Measurements from ENCODE around the gene POLG. TPM values are rescaled to one million over a fixed set of nuclear protein-coding genes. Genes with fewer than 3 reads are reported as not detected.

Gene POLG
- total and polyA plus RNA-seq, 3 donors from 2014 or later = 31.6 to 73.3 (median 65.2) TPM

DNA sequence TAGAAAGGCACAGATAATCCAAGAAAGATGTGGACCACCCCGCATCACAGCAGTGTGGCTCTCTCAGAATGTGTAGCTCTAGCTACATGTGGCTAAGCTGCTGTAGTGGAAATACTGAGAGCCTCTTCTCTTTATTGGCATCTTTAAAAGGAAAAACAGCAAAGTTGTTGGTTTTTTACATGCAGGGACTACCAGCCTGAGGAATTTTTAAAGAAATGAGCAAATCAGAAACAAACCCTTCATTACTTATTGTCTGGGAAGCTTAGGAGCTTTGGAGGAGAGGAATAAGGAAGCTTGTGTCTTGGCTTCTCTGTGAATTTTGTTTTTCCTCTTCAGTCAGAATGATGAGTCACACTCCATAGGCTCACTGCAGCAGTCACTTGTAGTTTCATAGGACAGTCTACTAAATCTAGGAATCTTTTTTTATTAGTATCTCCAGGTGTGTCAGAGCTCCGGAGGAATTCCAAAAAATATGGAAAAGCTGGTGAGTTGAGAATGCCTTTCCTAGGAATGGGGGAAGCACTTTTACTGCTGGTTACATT lies 27.5 kb downstream of the POLG start:
- no peaks in the 10 kb centered on the region for H3K4me1 ChIP-seq
- DNase-seq = no peak
- no peaks in the 10 kb centered on the region for H3K36me3 ChIP-seq (ENCODE audit: low read depth, missing control alignments)
- no peak overlapping the region for H3K4me3 ChIP-seq
- TF ChIP-seq, protein P1, sequence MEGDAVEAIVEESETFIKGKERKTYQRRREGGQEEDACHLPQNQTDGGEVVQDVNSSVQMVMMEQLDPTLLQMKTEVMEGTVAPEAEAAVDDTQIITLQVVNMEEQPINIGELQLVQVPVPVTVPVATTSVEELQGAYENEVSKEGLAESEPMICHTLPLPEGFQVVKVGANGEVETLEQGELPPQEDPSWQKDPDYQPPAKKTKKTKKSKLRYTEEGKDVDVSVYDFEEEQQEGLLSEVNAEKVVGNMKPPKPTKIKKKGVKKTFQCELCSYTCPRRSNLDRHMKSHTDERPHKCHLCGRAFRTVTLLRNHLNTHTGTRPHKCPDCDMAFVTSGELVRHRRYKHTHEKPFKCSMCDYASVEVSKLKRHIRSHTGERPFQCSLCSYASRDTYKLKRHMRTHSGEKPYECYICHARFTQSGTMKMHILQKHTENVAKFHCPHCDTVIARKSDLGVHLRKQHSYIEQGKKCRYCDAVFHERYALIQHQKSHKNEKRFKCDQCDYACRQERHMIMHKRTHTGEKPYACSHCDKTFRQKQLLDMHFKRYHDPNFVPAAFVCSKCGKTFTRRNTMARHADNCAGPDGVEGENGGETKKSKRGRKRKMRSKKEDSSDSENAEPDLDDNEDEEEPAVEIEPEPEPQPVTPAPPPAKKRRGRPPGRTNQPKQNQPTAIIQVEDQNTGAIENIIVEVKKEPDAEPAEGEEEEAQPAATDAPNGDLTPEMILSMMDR (IDR thresholded peaks at IDR 0.05) = no peak
- TF ChIP-seq POLR2A (IDR thresholded peaks at IDR 0.05) = no peak
- no peak overlapping the region for H3K27ac ChIP-seq
- intact Hi-C loops (cut with DNase I; ENCODE audit: low total_unique reads) = no loop called here
- 94 to 96% methylated on average over 2 of the region's 2 CpGs for WGBS, 2 donors
- H3K9me3 ChIP-seq = no peaks in the 10 kb centered on the region
- no peaks in the 10 kb centered on the region for H3K27me3 ChIP-seq

DNA sequence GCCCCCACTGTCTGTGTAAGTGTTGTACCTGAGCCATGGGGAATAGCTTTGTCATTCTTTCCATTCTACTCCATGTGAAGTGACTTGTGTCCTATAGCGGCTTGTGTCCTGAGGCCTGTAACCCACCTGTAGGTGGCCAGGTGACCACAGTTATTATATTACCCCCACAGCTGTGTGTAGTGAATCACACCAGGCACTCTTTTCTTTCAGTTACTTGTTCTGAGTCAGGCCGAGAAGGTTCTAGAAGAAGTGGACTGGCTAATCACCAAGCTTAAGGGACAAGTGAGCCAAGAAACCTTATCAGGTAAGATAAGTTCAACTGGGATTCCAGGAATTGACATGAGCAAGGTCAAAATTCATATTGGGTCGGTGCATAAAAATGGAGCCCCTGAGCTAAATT lies 29.2 kb downstream of the POLG start:
- Histone ChIP-seq H3K36me3 (ENCODE audit: low read depth, missing control alignments) (no peaks in the 10 kb centered on the region), H3K4me1 (no peaks in the 10 kb centered on the region), H3K9me3 (no peaks in the 10 kb centered on the region), H3K27ac (no peak overlapping the region), H3K27me3 (no peaks in the 10 kb centered on the region), H3K4me3 (no peak overlapping the region)
- intact Hi-C loops (cut with DNase I; ENCODE audit: low total_unique reads) = no loop called here
- WGBS, 2 donors = 85 to 93% methylated on average over 3 of the region's 3 CpGs
- no peak for DNase-seq
- no peak for TF ChIP-seq POLR2A (IDR thresholded peaks at IDR 0.05)
- TF ChIP-seq, protein P1 (IDR thresholded peaks at IDR 0.05) = no peak

DNA sequence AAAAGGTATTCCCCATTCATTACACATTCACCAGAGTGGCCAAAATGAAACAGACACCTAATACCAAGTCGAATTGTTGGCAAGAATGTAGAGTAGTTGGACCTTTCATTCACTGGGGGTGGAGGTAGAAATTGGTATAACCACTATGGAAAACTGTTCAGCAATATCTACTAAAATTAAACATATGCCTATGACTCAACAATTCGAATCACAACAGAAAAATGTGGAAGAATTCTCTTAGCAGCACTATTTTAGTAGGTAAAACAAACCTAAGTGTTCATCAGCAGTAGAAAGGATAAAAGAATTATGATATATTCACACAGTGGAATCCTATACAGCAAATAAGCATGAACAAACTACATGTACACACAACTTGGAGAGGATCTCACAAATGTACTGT lies 30.6 kb downstream of the POLG start:
- intact Hi-C loops (cut with DNase I; ENCODE audit: low total_unique reads) = no loop called here
- Histone ChIP-seq H3K4me1 (no peaks in the 10 kb centered on the region), H3K36me3 (ENCODE audit: low read depth, missing control alignments) (no peaks in the 10 kb centered on the region), H3K9me3 (no peaks in the 10 kb centered on the region), H3K27me3 (no peaks in the 10 kb centered on the region), H3K27ac (no peak overlapping the region), H3K4me3 (no peak overlapping the region)
- TF ChIP-seq, protein P1 (IDR thresholded peaks at IDR 0.05) = no peak
- 95 to 96% methylated on average over 2 of the region's 2 CpGs for WGBS, 2 donors
- no peak for DNase-seq

DNA sequence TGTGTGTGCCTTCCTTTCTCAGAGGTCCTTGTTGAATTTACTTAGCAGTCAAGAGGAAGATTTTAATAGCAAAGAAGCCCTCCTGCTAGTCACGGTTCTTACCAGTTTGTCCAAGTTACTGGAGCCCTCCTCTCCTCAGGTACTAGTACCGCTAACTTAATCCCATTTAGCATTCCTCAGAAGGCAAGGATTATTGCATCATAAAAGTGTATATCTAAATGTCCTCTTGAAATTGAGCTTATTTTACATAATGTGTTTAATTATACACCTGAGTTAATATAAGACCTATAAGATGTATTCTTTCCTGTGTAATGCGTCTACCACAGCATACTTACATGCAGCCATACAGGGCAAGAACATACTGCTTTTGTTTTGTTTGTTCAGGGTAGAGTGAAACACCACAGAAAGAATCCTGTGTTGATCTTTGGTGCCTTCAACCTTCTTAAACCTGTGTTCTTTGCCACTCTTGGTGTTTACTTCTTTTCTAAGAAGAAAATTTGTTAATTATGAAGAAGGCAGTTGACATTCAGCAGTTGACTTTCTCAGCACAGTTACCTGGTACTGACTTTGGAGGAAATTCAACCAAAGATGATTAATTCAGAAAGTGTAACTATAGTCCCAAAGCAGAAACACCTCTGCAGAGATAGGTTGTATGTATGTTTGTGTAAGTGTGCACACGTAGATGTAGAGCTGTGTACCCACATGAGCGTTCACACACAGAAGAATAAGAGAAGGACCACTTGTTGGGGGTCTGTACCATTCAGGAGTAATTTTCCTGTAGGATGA lies 33.1 kb downstream of the POLG start:
- Histone ChIP-seq H3K9me3 (no peaks in the 10 kb centered on the region), H3K36me3 (ENCODE audit: low read depth, missing control alignments) (no peaks in the 10 kb centered on the region), H3K4me3 (no peak overlapping the region), H3K4me1 (no peaks in the 10 kb centered on the region), H3K27ac (no peak overlapping the region), H3K27me3 (no peaks in the 10 kb centered on the region)
- intact Hi-C loops (cut with DNase I; ENCODE audit: low total_unique reads) = no loop called here
- DNase-seq = no peak
- 84 to 87% methylated on average over 5 of the region's 5 CpGs for WGBS, 2 donors
- TF ChIP-seq POLR2A (IDR thresholded peaks at IDR 0.05) = no peak
- TF ChIP-seq, protein P1 (IDR thresholded peaks at IDR 0.05) = no peak

DNA sequence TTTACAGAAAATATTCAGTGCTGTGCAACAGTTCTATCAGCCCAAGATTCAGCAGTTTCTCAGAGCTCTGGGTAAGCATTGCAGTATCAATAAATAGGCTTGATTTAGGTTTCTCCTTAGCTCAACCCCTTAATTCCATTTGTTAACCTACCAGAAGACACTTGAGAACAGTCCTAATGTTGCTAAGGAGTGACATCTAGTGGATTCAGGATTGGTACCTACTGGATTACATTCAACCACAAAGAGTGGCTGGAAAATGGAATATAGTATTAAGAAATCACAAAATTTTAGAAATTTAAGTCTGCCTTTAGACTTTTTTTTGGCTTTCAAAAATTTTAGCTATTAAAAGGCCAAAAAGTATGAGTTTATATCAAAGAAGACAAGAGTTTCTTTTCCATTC lies 34.7 kb downstream of the POLG start:
- no peaks in the 10 kb centered on the region for H3K4me1 ChIP-seq
- H3K27ac ChIP-seq = no peak overlapping the region
- no peaks in the 10 kb centered on the region for H3K27me3 ChIP-seq
- H3K9me3 ChIP-seq = no peaks in the 10 kb centered on the region
- H3K36me3 ChIP-seq (ENCODE audit: low read depth, missing control alignments) = no peaks in the 10 kb centered on the region
- no peak for DNase-seq
- intact Hi-C loops (cut with DNase I; ENCODE audit: low total_unique reads) = no loop called here
- no peak overlapping the region for H3K4me3 ChIP-seq
- TF ChIP-seq POLR2A (IDR thresholded peaks at IDR 0.05) = no peak
- TF ChIP-seq, protein P1 (IDR thresholded peaks at IDR 0.05) = no peak
